NOMO-1 (cell line): ENCODE results near the gene GABARAPL2.
"Not testable (repeated sequence)": the region's sequence is repeated elsewhere in the genome, so short reads cannot be mapped to it uniquely, and the experiment has no call there.

Experiments
- DNase-seq, 2 experiments: peaks; one replicate each; lab custom pipeline; 2025; ENCODE audit not compliant: unreplicated experiment in 2 of 2; lab: John Stamatoyannopoulos, UW

GABARAPL2 gene

DNA sequence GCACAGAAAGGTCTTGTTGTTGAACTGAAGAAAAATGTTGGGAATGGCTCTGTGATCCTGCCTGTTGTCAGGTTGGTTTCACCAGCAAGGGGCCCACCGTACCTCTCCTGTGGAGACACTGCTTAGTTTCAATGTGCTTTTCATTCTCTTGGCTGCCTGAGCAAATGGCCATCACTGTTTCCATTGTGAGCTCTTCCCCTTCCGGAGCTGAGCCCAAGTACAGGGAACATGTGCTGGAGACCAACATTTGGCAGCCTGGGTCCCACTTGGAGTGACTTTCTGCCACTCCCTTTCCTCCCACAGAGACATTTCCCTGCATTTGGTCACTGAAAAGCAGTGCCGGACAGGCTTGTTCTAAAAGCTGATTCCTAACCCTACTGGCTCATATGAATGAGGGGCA lies 23.1 kb downstream of the GABARAPL2 start:
- DNase-seq, result no peak

DNA sequence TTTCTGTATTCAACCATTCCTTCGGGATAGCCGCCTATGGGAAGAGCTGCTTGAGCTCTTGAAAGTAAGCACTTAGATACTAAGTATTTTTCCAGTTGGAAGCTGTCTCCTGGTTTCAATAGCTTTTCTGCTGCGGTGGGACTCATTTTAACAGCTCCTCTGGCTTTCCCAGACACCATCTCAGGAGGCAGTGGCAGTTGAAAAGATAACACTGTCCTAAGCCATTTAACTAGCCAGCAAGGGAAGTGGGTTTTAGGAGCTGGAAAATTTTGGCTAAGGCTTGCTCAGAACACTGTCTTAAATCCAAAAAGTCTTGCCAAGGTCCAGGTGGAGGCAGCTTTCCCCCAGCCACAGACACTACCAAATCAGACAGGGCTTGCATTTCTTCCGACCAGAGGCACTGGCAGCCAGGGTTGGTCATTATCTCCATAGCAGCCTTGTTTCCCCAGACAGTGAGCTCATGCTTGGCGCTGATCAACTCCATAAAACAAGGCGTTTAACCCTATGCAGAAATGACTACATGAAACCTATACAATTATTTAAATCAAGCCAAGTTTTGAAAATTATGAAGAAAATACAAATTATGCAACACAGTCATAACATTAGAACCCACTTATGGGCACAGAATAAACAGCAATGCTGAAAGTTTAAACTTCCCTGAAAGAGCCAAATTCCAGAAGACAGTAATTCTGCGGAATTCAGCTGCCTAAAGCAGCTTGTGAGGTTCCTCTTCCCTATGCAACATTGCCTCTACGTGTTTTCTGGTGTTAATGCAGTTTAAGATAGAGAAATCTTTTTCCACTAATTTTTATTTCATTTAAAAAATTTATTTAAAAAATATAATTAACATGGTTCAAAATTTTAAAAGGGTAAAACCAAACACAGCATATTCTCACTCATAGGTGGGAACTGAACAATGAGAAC lies 25.0 kb downstream of the GABARAPL2 start:
- DNase-seq, result no peak

GRCh38 chr16:75591927-75592326 lies 25.7 kb downstream of the GABARAPL2 start:
- not testable (repeated sequence) for DNase-seq

DNA sequence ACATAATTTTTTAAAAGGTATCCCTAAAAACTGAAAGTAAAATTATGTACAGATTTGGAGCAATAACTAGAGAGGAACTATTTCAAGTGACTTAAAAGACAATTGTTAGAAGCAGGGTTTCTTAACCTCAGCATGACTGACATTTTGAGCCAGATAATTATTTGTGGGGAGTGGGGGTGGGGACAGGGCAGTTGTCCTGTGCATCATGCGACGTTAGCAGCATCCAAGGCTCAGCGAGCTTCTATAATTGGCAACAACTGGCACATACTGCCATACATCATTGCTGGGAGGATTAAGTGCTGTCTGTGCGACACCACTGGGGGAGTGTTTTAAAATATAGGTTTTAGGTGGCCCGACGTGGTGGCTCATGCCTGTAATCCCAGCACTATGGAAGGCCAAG lies 27.1 kb downstream of the GABARAPL2 start:
- peak; percentile 36 to 47 for DNase-seq

GRCh38 chr16:75593825-75594820 lies 27.9 kb downstream of the GABARAPL2 start:
- peak; percentile 13 to 86 for DNase-seq

DNA sequence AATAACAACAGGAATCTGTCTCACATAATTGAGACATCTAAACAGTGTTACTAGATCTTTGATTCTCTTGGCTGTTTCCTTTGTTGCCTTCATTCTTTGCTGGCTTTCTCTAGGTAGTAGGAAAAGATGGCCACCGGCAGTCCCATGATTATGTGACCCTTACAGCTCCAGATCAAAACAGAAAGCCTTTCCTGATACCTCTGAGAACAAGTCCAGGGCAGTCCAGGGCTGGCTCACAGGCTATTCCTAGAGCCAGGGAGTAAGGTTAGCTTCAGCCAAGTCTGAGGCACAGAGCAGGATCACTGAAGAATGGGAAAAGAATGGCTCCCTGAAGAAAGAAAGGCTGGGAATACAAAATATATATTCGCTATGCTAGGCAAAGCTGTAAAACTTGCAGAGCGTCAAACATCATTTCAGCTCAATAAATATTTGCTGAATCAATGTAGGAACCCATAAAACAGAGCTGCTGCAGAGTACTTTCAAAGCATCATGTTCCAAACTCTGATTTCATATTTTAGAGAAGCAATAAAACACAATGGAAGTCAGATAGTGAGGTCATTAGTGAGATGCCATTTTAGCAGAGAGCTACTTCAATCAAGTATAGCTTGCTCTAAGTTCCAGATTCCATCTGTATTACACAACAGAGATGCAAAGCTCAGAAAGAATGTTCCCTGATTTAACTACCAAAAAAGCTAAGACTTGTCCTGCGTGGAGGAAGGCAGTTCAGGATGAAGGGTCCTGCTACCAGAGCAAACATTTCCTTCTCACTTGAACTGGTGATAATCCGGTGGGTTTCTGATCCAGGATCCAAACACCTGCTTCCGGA lies 33.5 kb downstream of the GABARAPL2 start:
- no peak for DNase-seq

- DNase-seq, result no peak
Measured at GRCh38 chr16:75603241-75603640, 37.1 kb downstream of the GABARAPL2 start.

DNA sequence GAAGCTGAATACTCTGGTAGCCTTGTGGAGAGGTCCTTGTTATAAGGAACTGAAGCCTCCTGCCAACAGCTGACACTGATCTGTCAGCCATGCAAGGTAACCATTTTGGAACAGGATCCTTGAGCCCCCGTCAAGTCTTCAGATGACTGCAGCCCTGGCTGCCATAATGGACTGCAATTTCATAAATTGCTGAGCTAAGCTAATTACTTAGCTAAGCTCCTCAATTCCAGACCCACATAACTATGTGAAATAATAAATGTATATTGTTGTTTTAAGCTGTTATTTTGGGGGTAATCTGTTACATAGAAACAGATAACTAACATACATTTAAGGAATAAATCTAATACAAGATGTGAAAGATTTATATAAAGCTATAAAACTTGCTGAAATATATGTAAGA lies 40.3 kb downstream of the GABARAPL2 start:
- no peak for DNase-seq

DNA sequence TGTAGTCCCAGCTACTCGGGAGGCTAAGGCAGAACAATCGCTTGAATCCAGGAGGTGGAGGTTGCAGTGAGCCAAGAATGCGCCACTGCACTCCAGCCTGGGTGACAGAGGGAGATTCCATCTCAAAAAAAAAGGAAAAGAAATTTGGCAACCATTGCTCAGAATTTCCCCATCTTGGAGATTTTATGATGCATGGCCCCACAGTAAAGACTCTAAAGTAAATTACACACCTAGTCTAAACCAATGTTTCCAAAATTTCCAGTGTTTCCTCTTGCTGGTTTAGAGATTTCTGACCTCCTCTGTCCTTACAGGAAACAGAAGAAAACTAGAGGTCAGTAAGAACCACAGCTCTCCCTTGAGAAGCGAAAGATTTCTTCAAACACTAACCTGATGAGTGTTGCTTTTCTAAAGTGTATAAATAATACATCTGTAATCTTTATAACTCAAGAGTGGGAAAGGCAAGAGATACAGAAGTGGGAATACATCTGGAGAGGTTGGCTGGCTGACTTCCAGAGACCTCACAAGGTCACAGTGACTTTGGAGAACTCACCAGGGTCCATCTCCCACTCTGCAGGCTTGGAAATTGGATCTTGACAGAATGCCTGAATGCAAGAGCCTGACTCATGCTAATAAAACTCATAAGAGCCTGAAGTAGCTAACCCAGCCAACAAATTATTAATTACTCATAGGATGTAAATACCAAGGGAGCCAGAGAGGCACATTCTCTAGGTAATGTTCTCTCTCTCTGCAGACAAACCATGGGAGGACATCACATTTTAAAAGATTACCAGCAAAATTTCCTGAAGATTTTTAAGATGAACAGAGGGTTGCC lies 48.1 kb downstream of the GABARAPL2 start:
- DNase-seq, result no peak

DNA sequence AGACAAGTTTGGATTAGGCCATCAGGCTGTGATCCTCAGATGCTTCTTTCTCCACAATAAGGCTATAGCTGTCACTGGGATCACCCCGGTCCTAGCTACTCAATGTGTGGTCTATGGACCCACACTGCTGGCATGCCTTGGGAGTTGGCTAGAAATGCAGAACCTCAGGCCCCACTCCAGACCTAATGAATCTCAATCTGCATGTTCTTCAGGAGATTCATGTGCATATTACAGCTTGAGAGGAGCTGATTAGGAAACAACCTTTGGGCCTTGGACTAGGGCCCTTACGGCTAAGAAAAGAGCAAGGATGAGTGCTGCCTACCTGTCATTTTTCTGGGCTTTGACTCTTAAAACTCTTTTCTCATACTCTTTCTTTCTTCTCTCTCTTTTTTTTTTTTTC lies 49.4 kb downstream of the GABARAPL2 start:
- no peak for DNase-seq

DNA sequence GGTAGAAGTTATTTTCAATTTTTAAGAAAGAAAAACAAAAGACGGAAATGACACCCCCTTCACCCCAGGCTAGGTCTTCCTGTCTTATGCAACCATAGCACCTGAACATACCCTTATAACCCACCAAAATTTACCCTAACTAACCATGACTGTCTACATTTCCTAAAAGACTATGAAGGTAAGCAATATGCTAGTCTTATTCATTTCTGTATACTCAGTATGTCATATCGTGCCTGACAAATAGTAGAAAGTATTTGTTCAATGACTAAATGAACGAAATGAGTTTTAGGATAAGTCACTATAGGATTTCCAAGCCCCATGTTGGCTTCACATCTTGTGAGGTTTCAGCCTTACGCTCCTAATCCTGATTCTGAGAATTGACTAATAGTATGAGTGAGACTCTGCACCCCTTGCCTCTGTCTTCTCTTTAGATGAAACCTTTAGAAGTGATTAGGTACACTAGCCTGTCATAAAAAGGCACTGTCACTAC lies 50.4 kb downstream of the GABARAPL2 start:
- DNase-seq, result no peak

DNA sequence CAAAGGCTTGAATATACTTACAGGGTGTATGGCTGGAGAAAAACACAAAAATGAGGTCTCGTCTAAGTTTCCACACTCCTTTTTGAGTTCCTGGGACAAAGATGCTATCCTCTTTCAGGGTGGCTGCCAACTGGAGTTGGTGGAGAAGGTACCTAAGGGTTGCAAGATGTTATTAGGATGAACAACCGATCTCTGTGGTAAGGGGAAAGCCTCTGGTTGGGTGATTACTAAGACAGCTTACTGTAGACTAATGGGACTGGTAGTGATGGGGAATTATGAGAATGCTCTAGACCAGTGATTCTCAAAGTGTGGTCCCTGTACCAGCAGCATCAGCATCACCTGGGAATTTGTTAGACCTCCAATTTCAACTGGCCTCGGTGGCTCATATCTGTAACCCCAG lies 50.9 kb downstream of the GABARAPL2 start:
- no peak for DNase-seq

- DNase-seq, result no peak
Measured at GRCh38 chr16:75618780-75619179, 52.6 kb downstream of the GABARAPL2 start.

- DNase-seq, result no peak
Measured at GRCh38 chr16:75620326-75621169, 54.4 kb downstream of the GABARAPL2 start.

DNA sequence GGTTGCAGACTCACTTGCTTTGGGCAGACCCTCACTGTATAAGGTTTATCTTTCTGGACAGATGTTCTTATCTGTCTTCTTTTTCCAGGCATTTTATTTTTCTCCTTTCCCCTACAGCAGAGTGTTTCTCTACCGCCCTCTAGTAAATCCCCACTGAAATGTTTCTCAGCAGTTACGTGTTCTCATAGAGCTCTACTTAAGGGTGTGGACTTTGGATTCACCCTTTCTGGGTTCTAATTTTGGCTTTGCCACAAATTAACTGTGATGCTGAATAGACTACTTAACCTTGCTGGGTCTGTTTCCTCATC lies 54.9 kb downstream of the GABARAPL2 start:
- DNase-seq, result no peak

GRCh38 chr16:75622761-75623605 lies 56.8 kb downstream of the GABARAPL2 start, which contains the start of gene ADAT1:
Gene ADAT1, minus strand, starts transcription at chr16:75623281. Its CDS starts 2,482 bp downstream, at chr16:75620799.
- peak; percentile 97 for DNase-seq

DNA sequence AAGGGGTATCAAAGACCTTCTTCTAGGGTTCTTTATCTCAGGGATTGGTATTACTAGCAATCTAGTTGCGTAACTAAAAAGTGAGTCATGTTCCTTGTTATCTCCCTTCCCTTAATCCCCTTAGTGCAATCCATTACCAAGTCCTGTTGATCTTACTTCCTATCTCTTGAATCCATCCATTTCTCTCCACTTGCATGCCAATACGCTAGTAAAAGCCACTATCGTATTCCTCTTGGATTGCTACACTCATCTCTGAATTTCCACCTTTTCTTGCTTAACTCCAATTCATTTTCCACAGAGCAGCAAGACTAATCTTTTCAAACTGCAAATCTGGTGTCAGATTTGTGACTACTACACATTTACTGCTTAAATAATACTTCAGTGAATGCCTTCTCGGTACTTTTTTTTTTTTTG lies 58.7 kb downstream of the GABARAPL2 start:
- peak in 1 of 2 experiments; percentile 30 for DNase-seq

GRCh38 chr16:75626806-75627205 lies 60.6 kb downstream of the GABARAPL2 start:
- DNase-seq, result no peak
